Measurements from ENCODE around the gene SLITRK2.

The SLITRK2 gene

GRCh38 chrX:145861818-145862217, 44.2 kb downstream of the SLITRK2 start:
- no peak for DNase-seq

- no peak for DNase-seq
These were observed 47.5 kb downstream of the SLITRK2 start for GRCh38 chrX:145865082-145865481.
